Non-pigmented ciliary epithelial cell (primary cell): Measurements from ENCODE around the gene CYP4B1.
"Not testable (repeated sequence)": the region's sequence is repeated elsewhere in the genome, so short reads cannot be mapped to it uniquely, and the experiment has no call there.

Experiments
- DNase-seq: peaks from one replicate; pipeline ENCODE4 v3.0.0-alpha.2; 2010; ENCODE audit warnings: low read depth

The CYP4B1 gene

GRCh38 chr1:46816930-46817329, 18.1 kb downstream of the CYP4B1 start:
- DNase-seq, result no peak

- no peak for DNase-seq
Observed at GRCh38 chr1:46817814-46818213, 19.0 kb downstream of the CYP4B1 start.

- DNase-seq, result no peak
Observed at GRCh38 chr1:46818591-46818990, 19.7 kb downstream of the CYP4B1 start.

- DNase-seq, result no peak
Observed at GRCh38 chr1:46819335-46819734, 20.5 kb downstream of the CYP4B1 start.

GRCh38 chr1:46820076-46820475, 21.2 kb downstream of the CYP4B1 start:
- DNase-seq, result no peak

GRCh38 chr1:46820560-46821060, 21.8 kb downstream of the CYP4B1 start:
- no peak for DNase-seq

GRCh38 chr1:46822248-46822826, 23.5 kb downstream of the CYP4B1 start:
- no peak for DNase-seq

- DNase-seq, result no peak
Observed at GRCh38 chr1:46823151-46823550, 24.3 kb downstream of the CYP4B1 start.

- DNase-seq, result not testable (repeated sequence)
Observed at GRCh38 chr1:46826892-46827291, 28.0 kb downstream of the CYP4B1 start.

GRCh38 chr1:46830665-46831322, 31.9 kb downstream of the CYP4B1 start:
- DNase-seq, result no peak

- not testable (repeated sequence) for DNase-seq
Observed at GRCh38 chr1:46835469-46835868, 36.6 kb downstream of the CYP4B1 start.

- not testable (repeated sequence) for DNase-seq
Observed at GRCh38 chr1:46846386-46846785, 47.5 kb downstream of the CYP4B1 start.

GRCh38 chr1:46857660-46858065, 58.8 kb downstream of the CYP4B1 start:
- not testable (repeated sequence) for DNase-seq

GRCh38 chr1:46862348-46862747, 63.5 kb downstream of the CYP4B1 start:
- DNase-seq, result no peak
